ENCODE results near the gene XYLT1. TPM values are rescaled to one million over a fixed set of nuclear protein-coding genes. Genes with fewer than 3 reads are reported as not detected.

The XYLT1 gene
- total and polyA plus RNA-seq, 2 of the 4 experiments (the other 2 are of a cell fraction) = 9.0 to 12.7 TPM

DNA sequence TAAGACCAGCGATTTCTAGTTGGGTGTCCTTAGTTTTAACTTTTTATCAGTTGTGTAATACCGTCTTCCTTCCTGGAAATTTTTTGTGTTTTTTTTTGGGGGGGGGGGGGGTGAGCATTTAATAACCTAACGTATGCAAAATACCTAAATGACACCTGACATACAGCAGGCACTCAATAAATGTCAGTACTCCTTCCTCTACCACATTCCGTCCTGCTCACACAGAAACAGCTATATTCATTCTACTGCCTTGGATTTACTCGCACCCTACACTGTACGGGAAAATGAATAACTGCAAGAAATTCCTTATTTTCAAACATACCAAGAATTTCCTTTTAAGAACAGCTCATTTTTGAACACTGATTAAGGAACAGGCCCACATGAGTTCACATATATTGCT is 5.3 kb downstream of the XYLT1 start:
- Histone ChIP-seq H3K4ac (ENCODE audit: low read depth, low read length) (no peak overlapping the region), H3K56ac (ENCODE audit: extremely low read depth, insufficient read depth, low read length) (no peak overlapping the region), H3K9ac (ENCODE audit: low read depth, low read length) (no peak overlapping the region), H3K9me1 (ENCODE audit: insufficient read depth, low read length) (peaks cover 8% of the 10 kb centered on the region), H2BK15ac (ENCODE audit: low read depth, low read length) (no peak overlapping the region), H4K8ac (ENCODE audit: low read depth in 2 of 2, low read length in 2 of 2) (no peak overlapping the region), H3K27ac (ENCODE audit: insufficient read depth, low read length) (no peak overlapping the region), H4K5ac (ENCODE audit: low read depth, low read length) (no peak overlapping the region), H3K18ac (ENCODE audit: low read depth, low read length) (no peak overlapping the region), H3K4me2 (ENCODE audit: low read depth, low read length) (no peak overlapping the region), H3K27me3 (ENCODE audit: control insufficient read depth, insufficient read depth, low read length) (no peaks in the 10 kb centered on the region), H4K91ac (ENCODE audit: insufficient read depth, low read depth, low read length) (no peak overlapping the region), H2AK9ac (replicated peaks; ENCODE audit: low read depth, low read length, poor library complexity) (no peak overlapping the region), H3K36me3 (ENCODE audit: control insufficient read depth, insufficient read depth, low read length) (no peaks in the 10 kb centered on the region), H2AFZ (replicated peaks; ENCODE audit: low read length, poor library complexity) (no peak overlapping the region), H2BK120ac (ENCODE audit: low read depth, low read length) (no peak overlapping the region), H3K9me3 (ENCODE audit: control insufficient read depth, insufficient read depth, low read length) (no peaks in the 10 kb centered on the region), H3K23ac (ENCODE audit: low read depth, low read length) (no peak overlapping the region), H4K20me1 (ENCODE audit: insufficient read depth, low read length) (peaks cover 43% of the 10 kb centered on the region), H2BK20ac (ENCODE audit: low read depth, low read length) (no peak overlapping the region), H3K79me1 (ENCODE audit: low read depth in 1 of 2, low read length in 2 of 2) (peaks cover 24 to 61% of the 10 kb centered on the region in 2 experiments; a peak in 3 of 4 replicates), H2AK5ac (ENCODE audit: low read depth, low read length) (no peak overlapping the region), H3K4me3 (ENCODE audit: insufficient read depth, low read depth, low read length) (no peak overlapping the region), H3K4me1 (ENCODE audit: control insufficient read depth, insufficient read depth, low read length) (peaks cover 14% of the 10 kb centered on the region), H2BK5ac (ENCODE audit: low read depth, low read length, poor library complexity, severe bottlenecking) (no peak overlapping the region), H3K14ac (replicated peaks; ENCODE audit: low read depth, low read length) (no peak overlapping the region)
- POLR2A ChIA-PET (ENCODE audit: unreplicated experiment) = no interaction called here
- intact Hi-C loops (cut with micrococcal nuclease) (loop anchor here (5.0 to 10.0 kb wide), 6 partner anchors 68 to 873 kb away; no protein-coding TSS in a partner anchor), in situ Hi-C loops (cut with MboI; ENCODE audit: low sequenced_read_pairs) (loop anchor here (25.0 kb wide), 2 partner anchors 253 to 603 kb away; no protein-coding TSS in a partner anchor), dilution Hi-C loops (cut with HindIII; ENCODE audit: low sequenced_read_pairs, unreplicated experiment) (no loop called here)
- CTCF ChIA-PET = no interaction called here
- ATAC-seq (ENCODE audit: low read depth) = no peak
- 96% methylated on average over 3 of the region's 6 CpGs; no CpG with 5 or more reads in 1 of the 2 experiments for WGBS, 2 experiments (ENCODE audit: extremely low coverage in 2 of 2, insufficient read length in 1 of 2)
- no TSS peak for BruUV-seq (replicated peaks)
- no peak for TF ChIP-seq FOS (IDR thresholded peaks at IDR 0.05; ENCODE audit: low read depth, low read length)
- TF ChIP-seq NFE2L2 (IDR thresholded peaks at IDR 0.05; ENCODE audit: low read depth, low read length) = no peak
- TF ChIP-seq, protein P1, sequence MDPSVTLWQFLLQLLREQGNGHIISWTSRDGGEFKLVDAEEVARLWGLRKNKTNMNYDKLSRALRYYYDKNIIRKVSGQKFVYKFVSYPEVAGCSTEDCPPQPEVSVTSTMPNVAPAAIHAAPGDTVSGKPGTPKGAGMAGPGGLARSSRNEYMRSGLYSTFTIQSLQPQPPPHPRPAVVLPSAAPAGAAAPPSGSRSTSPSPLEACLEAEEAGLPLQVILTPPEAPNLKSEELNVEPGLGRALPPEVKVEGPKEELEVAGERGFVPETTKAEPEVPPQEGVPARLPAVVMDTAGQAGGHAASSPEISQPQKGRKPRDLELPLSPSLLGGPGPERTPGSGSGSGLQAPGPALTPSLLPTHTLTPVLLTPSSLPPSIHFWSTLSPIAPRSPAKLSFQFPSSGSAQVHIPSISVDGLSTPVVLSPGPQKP (IDR thresholded peaks at IDR 0.05; ENCODE audit: borderline replicate concordance, low read depth, low read length) = no peak
- TF ChIP-seq RFX5 (IDR thresholded peaks at IDR 0.05; ENCODE audit: low read depth, low read length) = no peak
- no peak for TF ChIP-seq MAFK (IDR thresholded peaks at IDR 0.05; ENCODE audit: low read depth, low read length)
- no peak for TF ChIP-seq CHD1 (IDR thresholded peaks at IDR 0.05; ENCODE audit: low read depth, low read length)
- TF ChIP-seq CEBPB (IDR thresholded peaks at IDR 0.05; ENCODE audit: low read depth, low read length) = no peak
- TF ChIP-seq, protein P2, sequence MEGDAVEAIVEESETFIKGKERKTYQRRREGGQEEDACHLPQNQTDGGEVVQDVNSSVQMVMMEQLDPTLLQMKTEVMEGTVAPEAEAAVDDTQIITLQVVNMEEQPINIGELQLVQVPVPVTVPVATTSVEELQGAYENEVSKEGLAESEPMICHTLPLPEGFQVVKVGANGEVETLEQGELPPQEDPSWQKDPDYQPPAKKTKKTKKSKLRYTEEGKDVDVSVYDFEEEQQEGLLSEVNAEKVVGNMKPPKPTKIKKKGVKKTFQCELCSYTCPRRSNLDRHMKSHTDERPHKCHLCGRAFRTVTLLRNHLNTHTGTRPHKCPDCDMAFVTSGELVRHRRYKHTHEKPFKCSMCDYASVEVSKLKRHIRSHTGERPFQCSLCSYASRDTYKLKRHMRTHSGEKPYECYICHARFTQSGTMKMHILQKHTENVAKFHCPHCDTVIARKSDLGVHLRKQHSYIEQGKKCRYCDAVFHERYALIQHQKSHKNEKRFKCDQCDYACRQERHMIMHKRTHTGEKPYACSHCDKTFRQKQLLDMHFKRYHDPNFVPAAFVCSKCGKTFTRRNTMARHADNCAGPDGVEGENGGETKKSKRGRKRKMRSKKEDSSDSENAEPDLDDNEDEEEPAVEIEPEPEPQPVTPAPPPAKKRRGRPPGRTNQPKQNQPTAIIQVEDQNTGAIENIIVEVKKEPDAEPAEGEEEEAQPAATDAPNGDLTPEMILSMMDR (conservative IDR thresholded peaks at IDR 0.05; ENCODE audit: low read depth, low read length) = no peak
- no peak for TF ChIP-seq BHLHE40 (IDR thresholded peaks at IDR 0.05; ENCODE audit: low read depth, low read length)
- no peak for TF ChIP-seq SMC3 (IDR thresholded peaks at IDR 0.05; ENCODE audit: low read depth, low read length)
- TF ChIP-seq RAD21 (IDR thresholded peaks at IDR 0.05; ENCODE audit: low read length) = no peak
- no peak for TF ChIP-seq MXI1 (IDR thresholded peaks at IDR 0.05; ENCODE audit: borderline replicate concordance, low read depth, low read length)
- TF ChIP-seq MAZ (IDR thresholded peaks at IDR 0.05; ENCODE audit: borderline replicate concordance, low read depth, low read length) = no peak
- no peak for TF ChIP-seq POLR2A (IDR thresholded peaks at IDR 0.05; ENCODE audit: low read depth, low read length)
- TF ChIP-seq, protein P3, sequence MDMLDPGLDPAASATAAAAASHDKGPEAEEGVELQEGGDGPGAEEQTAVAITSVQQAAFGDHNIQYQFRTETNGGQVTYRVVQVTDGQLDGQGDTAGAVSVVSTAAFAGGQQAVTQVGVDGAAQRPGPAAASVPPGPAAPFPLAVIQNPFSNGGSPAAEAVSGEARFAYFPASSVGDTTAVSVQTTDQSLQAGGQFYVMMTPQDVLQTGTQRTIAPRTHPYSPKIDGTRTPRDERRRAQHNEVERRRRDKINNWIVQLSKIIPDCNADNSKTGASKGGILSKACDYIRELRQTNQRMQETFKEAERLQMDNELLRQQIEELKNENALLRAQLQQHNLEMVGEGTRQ (IDR thresholded peaks at IDR 0.05; ENCODE audit: low read depth, low read length) = no peak
- TF ChIP-seq RCOR1 (IDR thresholded peaks at IDR 0.05; ENCODE audit: insufficient replicate concordance, low read length) = no peak
- no peak for DNase-seq
